HCT116 (cell line): ENCODE data around the gene SYNGR1. TPM values are rescaled to one million over a fixed set of nuclear protein-coding genes. Genes with fewer than 3 reads are reported as not detected.
A peak's percentile ranks its signal among the peaks of the same experiment; 100 is the strongest.

Experiments used
- ATAC-seq: fragments of 200-7000 bp; cut with Tn5 transposase; 2 replicates; pipeline ENCODE4 v1.9.1; 2020; ENCODE audit warnings: mild to moderate bottlenecking, moderate library complexity
- BruUV-seq: library from RNA; stranded (reverse); fragments of 400-500 nt; replicated peaks from 2 replicates; lab custom pipeline; 2021; lab: Mats Ljungman, UMichigan
- CTCF ChIA-PET: fragments of 300-600 bp; sonication (Branson Sonifier 250); formaldehyde crosslinking; loops from one replicate; lab custom pipeline; 2021; ENCODE audit warnings: antibody characterized with exemption; lab: Charles Lee
- POLR2A ChIA-PET: fragments of 300-600, 350-600 bp; sonication (Branson Sonifier 250); formaldehyde crosslinking; loops from one replicate; lab custom pipeline; 2021; ENCODE audit warnings: antibody characterized with exemption; lab: Charles Lee
- RAD21 ChIA-PET, 2 experiments: fragments of 300-600 bp; sonication (Branson Sonifier 250); formaldehyde crosslinking; loops; one replicate each; lab custom pipeline; 2023; ENCODE audit warnings: low total read pairs in 2 of 2; ENCODE audit not compliant: uncharacterized antibody in 2 of 2, unreplicated experiment in 2 of 2, low non-redundant PET in 1 of 2; lab: Charles Lee
- DNase-seq: peaks from one replicate; pipeline ENCODE4 v3.0.0-alpha.2; 2010; ENCODE audit warnings: low read depth, low spot score
- H2AFZ ChIP-seq: fragments of 200-600 bp; shearing (Covaris generic), sonication (generic); 2 replicates; pipeline ENCODE4 v1.6.1; 2017; ENCODE audit warnings: low read depth, mixed run types, mixed read lengths, antibody characterized with exemption, low read length; ENCODE audit not compliant: poor library complexity, severe bottlenecking
- H3K27ac ChIP-seq: 2 replicates; pipeline ENCODE4 v1.5.1; 2012; ENCODE audit warnings: low read depth, low read length
- H3K27me3 ChIP-seq: fragments of 200-600 bp; sonication (generic); 2 replicates; pipeline ENCODE4 v1.6.1; 2016; ENCODE audit warnings: mixed run types, low read length, mixed read lengths; ENCODE audit not compliant: insufficient read depth
- H3K36me3 ChIP-seq, 2 experiments: fragments of 200-500 bp in 1 of 2; fragments of 200-600 bp in 1 of 2; sonication (Bioruptor generic) in 1 of 2; sonication (generic) in 1 of 2; 2 replicates each; pipeline versions ENCODE4 v1.5.1 to v1.6.1; 2014 to 2016; ENCODE audit warnings: low read length in 2 of 2, inconsistent platforms in 1 of 2, mixed read lengths in 1 of 2, mixed run types in 1 of 2; ENCODE audit not compliant: insufficient read depth in 2 of 2, control insufficient read depth in 1 of 2
- H3K4me1 ChIP-seq, 2 experiments: fragments of 200-600 bp in 1 of 2; sonication (generic) in 1 of 2; 2 replicates each; pipeline versions ENCODE4 v1.5.1 to v1.6.1; 2012 to 2017; ENCODE audit warnings: low read length in 2 of 2, inconsistent platforms in 1 of 2, mild to moderate bottlenecking in 1 of 2, mixed read lengths in 1 of 2, mixed run types in 1 of 2, moderate library complexity in 1 of 2; ENCODE audit not compliant: insufficient read depth in 2 of 2, control insufficient read depth in 1 of 2
- H3K4me2 ChIP-seq: fragments of 200-600 bp; sonication (generic); 2 replicates; pipeline ENCODE4 v1.6.1; 2017; ENCODE audit warnings: mixed run types, low read length, mixed read lengths
- H3K4me3 ChIP-seq, 2 experiments: fragments of 200-600 bp in 1 of 2; sonication (generic) in 1 of 2; replicated peaks in 1 of 2; 2 replicates each; pipeline ENCODE4 v1.5.1; 2011 to 2016; ENCODE audit warnings: low read length in 2 of 2, control low read depth in 1 of 2, low read depth in 1 of 2, mild to moderate bottlenecking in 1 of 2, mixed read lengths in 1 of 2, mixed run types in 1 of 2
- H3K79me2 ChIP-seq: fragments of 200-600 bp; sonication (generic); 2 replicates; pipeline ENCODE4 v1.6.1; 2017; ENCODE audit warnings: mild to moderate bottlenecking, mixed run types, low read length, moderate library complexity, mixed read lengths; ENCODE audit not compliant: insufficient read depth
- H3K9ac ChIP-seq: fragments of 200-600 bp; sonication (generic); 2 replicates; pipeline ENCODE4 v1.6.1; 2016; ENCODE audit warnings: low read length, mixed read lengths
- H3K9me2 ChIP-seq: fragments of 200-600 bp; sonication (generic), shearing (Covaris generic); 2 replicates; pipeline ENCODE4 v1.6.1; 2017; ENCODE audit warnings: mixed run types, mild to moderate bottlenecking, moderate library complexity; ENCODE audit not compliant: insufficient read depth
- H3K9me3 ChIP-seq, 2 experiments: fragments of 200-500 bp in 1 of 2; fragments of 200-600 bp in 1 of 2; sonication (Bioruptor generic) in 1 of 2; sonication (generic) in 1 of 2; 2 replicates each; pipeline ENCODE4 v1.6.1; 2014 to 2017; ENCODE audit warnings: low read length in 2 of 2, mixed read lengths in 2 of 2, inconsistent platforms in 1 of 2, low read depth in 1 of 2, mild to moderate bottlenecking in 1 of 2, mixed run types in 1 of 2, moderate library complexity in 1 of 2; ENCODE audit not compliant: control insufficient read depth in 1 of 2, insufficient read depth in 1 of 2
- H4K20me1 ChIP-seq: fragments of 200-600 bp; sonication (generic), shearing (Covaris generic); 2 replicates; pipeline ENCODE4 v1.6.1; 2017; ENCODE audit warnings: mixed run types, mild to moderate bottlenecking, moderate library complexity; ENCODE audit not compliant: insufficient read depth
- EGR1 ChIP-seq: IDR thresholded peaks from 2 replicates; pipeline ENCODE4 v1.6.1; 2012; ENCODE audit warnings: low read depth
- ELF1 ChIP-seq: IDR thresholded peaks from 2 replicates; pipeline ENCODE4 v1.6.1; 2012; ENCODE audit warnings: low read depth, borderline replicate concordance
- EZH2 ChIP-seq: fragments of 200-600 bp; sonication (generic); IDR thresholded peaks from 2 replicates; pipeline ENCODE4 v1.6.1; 2017; ENCODE audit warnings: antibody characterized with exemption, mixed run types
- EZH2phosphoT487 ChIP-seq: fragments of 200-600 bp; IDR thresholded peaks from 2 replicates; pipeline ENCODE4 v1.6.1; 2018; ENCODE audit warnings: antibody characterized with exemption, borderline replicate concordance
- JUND ChIP-seq: IDR thresholded peaks from 2 replicates; pipeline ENCODE4 v1.6.1; 2012
- POLR2A ChIP-seq: IDR thresholded peaks from 2 replicates; pipeline ENCODE4 v1.7.0; 2011; ENCODE audit warnings: borderline replicate concordance; ENCODE audit not compliant: insufficient read depth, insufficient read length; ENCODE audit errors: extremely low read depth
- SP1 ChIP-seq: IDR thresholded peaks from 2 replicates; pipeline ENCODE4 v1.6.1; 2012; ENCODE audit warnings: low read depth
- ZNF274 ChIP-seq: fragments of 200-500 bp; sonication (Bioruptor generic); IDR thresholded peaks from 2 replicates; pipeline ENCODE4 v1.6.1; 2014; ENCODE audit warnings: mild to moderate bottlenecking, low read depth, low read length, inconsistent platforms
- intact Hi-C: fragments of 100-400 bp; cut with micrococcal nuclease; formaldehyde crosslinking; loops from 2 replicates; pipeline ENCODE4 v1.10.0; 2022
- total RNA-seq: library from RNA; stranded (reverse); gene quantifications from one replicate; pipeline ENCODE4 v1.2.1, GENCODE V29; 2021; ENCODE audit not compliant: unreplicated experiment
- TF ChIP-seq, protein P1 (sequence below): IDR thresholded peaks from 2 replicates; pipeline ENCODE4 v1.6.1; 2012
- TF ChIP-seq, protein P2 (sequence below): IDR thresholded peaks from 2 replicates; pipeline ENCODE4 v1.6.1; 2012; ENCODE audit warnings: low read depth

SYNGR1 gene
- total RNA-seq, 1 experiment from 2014 or later = 20.7 TPM

DNA sequence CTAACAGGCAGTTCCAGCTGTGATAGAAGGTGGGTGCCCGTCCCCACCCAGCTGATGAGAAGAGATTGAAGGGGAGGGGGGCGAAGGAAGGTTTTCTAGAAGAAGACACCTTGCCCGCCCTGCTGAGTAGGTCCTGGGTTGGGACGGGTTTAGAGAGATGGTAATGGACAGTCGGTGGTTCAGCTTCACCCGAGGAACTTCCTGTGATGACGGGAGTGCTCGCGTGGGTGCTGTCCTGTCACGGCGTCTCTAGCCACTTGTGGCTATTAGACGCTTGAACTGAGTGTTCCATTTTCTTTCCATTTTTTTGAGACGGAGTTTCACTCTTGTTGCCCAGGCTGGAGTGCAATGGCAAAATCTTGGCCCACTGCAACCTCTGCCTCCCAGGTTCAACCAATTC is 79.4 kb downstream of the SYNGR1 start:
- ATAC-seq = no peak
- Histone ChIP-seq H3K9ac (no peak overlapping the region), H3K4me2 (0 out of 2 replicates have a peak overlapping the region, but pooled peaks have one; percentile 17)

More for the DNA sequence above, 79.4 kb downstream of the SYNGR1 start:
- ChIA-PET POLR2A (no interaction called here), RAD21 (no interaction called here), CTCF (no interaction called here)
- no TSS peak for BruUV-seq
- H3K4me3 ChIP-seq = no peak overlapping the region
- no peak for DNase-seq
- H2AFZ ChIP-seq = no peak overlapping the region
- no peaks in the 10 kb centered on the region for H3K79me2 ChIP-seq
- no peaks in the 10 kb centered on the region for H4K20me1 ChIP-seq
- peaks cover 10 to 11% of the 10 kb centered on the region in 2 experiments; a peak in 3 of 4 replicates for H3K4me1 ChIP-seq
- H3K27me3 ChIP-seq = no peaks in the 10 kb centered on the region
- no peaks in the 10 kb centered on the region for H3K9me2 ChIP-seq
- intact Hi-C loops = no loop called here
- TF ChIP-seq EGR1 (no peak), EZH2phosphoT487 (no peak), EZH2 (no peak), JUND (no peak), ELF1 (no peak), POLR2A (no peak), ZNF274 (no peak), SP1 (no peak)
- TF ChIP-seq, protein P1, sequence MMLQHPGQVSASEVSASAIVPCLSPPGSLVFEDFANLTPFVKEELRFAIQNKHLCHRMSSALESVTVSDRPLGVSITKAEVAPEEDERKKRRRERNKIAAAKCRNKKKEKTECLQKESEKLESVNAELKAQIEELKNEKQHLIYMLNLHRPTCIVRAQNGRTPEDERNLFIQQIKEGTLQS = no peak
- TF ChIP-seq, protein P2, sequence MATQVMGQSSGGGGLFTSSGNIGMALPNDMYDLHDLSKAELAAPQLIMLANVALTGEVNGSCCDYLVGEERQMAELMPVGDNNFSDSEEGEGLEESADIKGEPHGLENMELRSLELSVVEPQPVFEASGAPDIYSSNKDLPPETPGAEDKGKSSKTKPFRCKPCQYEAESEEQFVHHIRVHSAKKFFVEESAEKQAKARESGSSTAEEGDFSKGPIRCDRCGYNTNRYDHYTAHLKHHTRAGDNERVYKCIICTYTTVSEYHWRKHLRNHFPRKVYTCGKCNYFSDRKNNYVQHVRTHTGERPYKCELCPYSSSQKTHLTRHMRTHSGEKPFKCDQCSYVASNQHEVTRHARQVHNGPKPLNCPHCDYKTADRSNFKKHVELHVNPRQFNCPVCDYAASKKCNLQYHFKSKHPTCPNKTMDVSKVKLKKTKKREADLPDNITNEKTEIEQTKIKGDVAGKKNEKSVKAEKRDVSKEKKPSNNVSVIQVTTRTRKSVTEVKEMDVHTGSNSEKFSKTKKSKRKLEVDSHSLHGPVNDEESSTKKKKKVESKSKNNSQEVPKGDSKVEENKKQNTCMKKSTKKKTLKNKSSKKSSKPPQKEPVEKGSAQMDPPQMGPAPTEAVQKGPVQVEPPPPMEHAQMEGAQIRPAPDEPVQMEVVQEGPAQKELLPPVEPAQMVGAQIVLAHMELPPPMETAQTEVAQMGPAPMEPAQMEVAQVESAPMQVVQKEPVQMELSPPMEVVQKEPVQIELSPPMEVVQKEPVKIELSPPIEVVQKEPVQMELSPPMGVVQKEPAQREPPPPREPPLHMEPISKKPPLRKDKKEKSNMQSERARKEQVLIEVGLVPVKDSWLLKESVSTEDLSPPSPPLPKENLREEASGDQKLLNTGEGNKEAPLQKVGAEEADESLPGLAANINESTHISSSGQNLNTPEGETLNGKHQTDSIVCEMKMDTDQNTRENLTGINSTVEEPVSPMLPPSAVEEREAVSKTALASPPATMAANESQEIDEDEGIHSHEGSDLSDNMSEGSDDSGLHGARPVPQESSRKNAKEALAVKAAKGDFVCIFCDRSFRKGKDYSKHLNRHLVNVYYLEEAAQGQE = no peak
- TF ChIP-seq, all 23 proteins: peak for 0
- Histone ChIP-seq H3K9me3 (no peaks in the 10 kb centered on the region), H3K27ac (0 out of 2 replicates have a peak overlapping the region, but pooled peaks have one; percentile 24), H3K36me3 (peaks cover 5 to 12% of the 10 kb centered on the region in 2 experiments; a peak in 2 of 4 replicates)
